SK-N-SH (cell line): Measurements from ENCODE around the gene PCBD1.

Experiments
- CTCF ChIP-seq: fragments of 200-600 bp; sonication (generic); IDR thresholded peaks from 2 replicates; pipeline ENCODE4 v1.6.1; 2017; ENCODE audit warnings: antibody characterized with exemption, mild to moderate bottlenecking, moderate library complexity
- EP300 ChIP-seq, 2 experiments: IDR thresholded peaks; 2 replicates each; pipeline versions ENCODE4 v1.4.0 to v1.6.1; 2012; ENCODE audit warnings: borderline replicate concordance in 1 of 2, low read depth in 1 of 2, low read length in 1 of 2
- FOSL2 ChIP-seq: IDR thresholded peaks from 2 replicates; pipeline ENCODE4 v1.4.0; 2012; ENCODE audit warnings: low read depth, mild to moderate bottlenecking, moderate library complexity, borderline replicate concordance
- GABPA ChIP-seq: IDR thresholded peaks from 2 replicates; pipeline ENCODE4 v1.4.0; 2012; ENCODE audit warnings: low read depth, mild to moderate bottlenecking
- JUND ChIP-seq: IDR thresholded peaks from 2 replicates; pipeline ENCODE4 v1.4.0; 2012
- MXI1 ChIP-seq: IDR thresholded peaks from 2 replicates; pipeline ENCODE4 v1.6.1; 2012; ENCODE audit warnings: mild to moderate bottlenecking, low read depth, low read length, improper control_type of control experiment
- POLR2AphosphoS5 ChIP-seq: IDR thresholded peaks from 2 replicates; pipeline ENCODE4 v1.6.1; 2012; ENCODE audit warnings: low read depth, low read length
- RAD21 ChIP-seq: IDR thresholded peaks from 2 replicates; pipeline ENCODE4 v1.6.1; 2012; ENCODE audit warnings: mild to moderate bottlenecking, low read length
- REST ChIP-seq: IDR thresholded peaks from 2 replicates; pipeline ENCODE4 v1.6.1; 2012; ENCODE audit warnings: mild to moderate bottlenecking, low read depth, low read length, moderate library complexity
- SIN3A ChIP-seq: IDR thresholded peaks from 2 replicates; pipeline ENCODE4 v1.6.1; 2012; ENCODE audit warnings: low read depth, mild to moderate bottlenecking, low read length, moderate library complexity, borderline replicate concordance
- SMC3 ChIP-seq: IDR thresholded peaks from 2 replicates; pipeline ENCODE4 v1.6.1; 2012; ENCODE audit warnings: low read depth, low read length, improper control_type of control experiment
- TAF1 ChIP-seq: IDR thresholded peaks from 2 replicates; pipeline ENCODE4 v1.6.1; 2012; ENCODE audit warnings: low read depth, mild to moderate bottlenecking, low read length, moderate library complexity, borderline replicate concordance
- USF1 ChIP-seq: IDR thresholded peaks from 2 replicates; pipeline ENCODE4 v1.4.0; 2012; ENCODE audit warnings: low read depth, borderline replicate concordance
- USF2 ChIP-seq: fragments of 150-350 bp; IDR thresholded peaks from 2 replicates; pipeline ENCODE4 v1.6.1; 2017; ENCODE audit warnings: antibody characterized with exemption, low read length, low read depth, borderline replicate concordance

GRCh38 chr10:70850097-70850496, 38.3 kb downstream of the PCBD1 start:
- no peak for TF ChIP-seq CTCF
- TF ChIP-seq POLR2AphosphoS5 = no peak
- no peak for TF ChIP-seq JUND
- TF ChIP-seq TAF1 = no peak
- TF ChIP-seq EP300 (IDR thresholded peaks at IDR 0.05; ENCODE audit: borderline replicate concordance in 1 of 2, low read depth in 1 of 2, low read length in 1 of 2) = no peak
- TF ChIP-seq REST = no peak
- no peak for TF ChIP-seq FOSL2
- no peak for TF ChIP-seq GABPA
- no peak for TF ChIP-seq USF2
- no peak for TF ChIP-seq USF1
- no peak for TF ChIP-seq SIN3A
- TF ChIP-seq RAD21 = no peak
- no peak for TF ChIP-seq SMC3
- no peak for TF ChIP-seq MXI1
